Breast epithelium (tissue), 3 donors: ENCODE results near the gene ZDHHC20.

Experiments used
- CTCF ChIP-seq, 3 donors: fragments of 450-650 bp; IDR thresholded peaks; one replicate each; pipeline ENCODE4 v1.5.1; 2016 to 2017; ENCODE audit warnings: antibody characterized with exemption in 3 of 3, mild to moderate bottlenecking in 3 of 3, moderate library complexity in 3 of 3
- POLR2A ChIP-seq: fragments of 450-650 bp; IDR thresholded peaks from one replicate; pipeline ENCODE4 v1.6.1; 2016; ENCODE audit warnings: antibody characterized with exemption, mild to moderate bottlenecking, moderate library complexity

GRCh38 chr13:21385710-21386109 lies 73.4 kb downstream of the ZDHHC20 start:
- no peak for TF ChIP-seq CTCF (IDR thresholded peaks at IDR 0.05)
- TF ChIP-seq POLR2A: no peak
